Measurements from ENCODE around the gene SEBOX.

GRCh38 chr17:28325211-28325610 is 39.8 kb downstream of the SEBOX start:
- TF ChIP-seq CTCF (IDR thresholded peaks at IDR 0.05) (no peak), POLR2A (IDR thresholded peaks at IDR 0.05) (no peak)
